Measurements from ENCODE around the gene FBXO31.
"Not testable (repeated sequence)": the region's sequence is repeated elsewhere in the genome, so short reads cannot be mapped to it uniquely, and the experiment has no call there.

Gene FBXO31

DNA sequence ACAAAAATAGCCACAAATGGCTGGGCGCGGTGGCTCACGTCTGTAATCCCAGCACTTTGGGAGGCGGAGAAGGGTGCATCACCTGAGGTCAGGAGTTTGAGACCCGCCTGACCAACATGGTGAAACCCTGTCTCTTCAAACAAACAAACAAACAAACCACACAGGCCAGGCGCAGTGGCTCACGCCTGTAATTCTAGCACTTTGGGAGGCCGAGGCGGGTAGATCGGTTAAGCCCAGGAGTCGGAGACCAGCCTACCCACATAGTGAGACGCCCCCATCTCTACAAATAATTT is 1.2 kb upstream of the FBXO31 start:
- not testable (repeated sequence) for DNase-seq

DNA sequence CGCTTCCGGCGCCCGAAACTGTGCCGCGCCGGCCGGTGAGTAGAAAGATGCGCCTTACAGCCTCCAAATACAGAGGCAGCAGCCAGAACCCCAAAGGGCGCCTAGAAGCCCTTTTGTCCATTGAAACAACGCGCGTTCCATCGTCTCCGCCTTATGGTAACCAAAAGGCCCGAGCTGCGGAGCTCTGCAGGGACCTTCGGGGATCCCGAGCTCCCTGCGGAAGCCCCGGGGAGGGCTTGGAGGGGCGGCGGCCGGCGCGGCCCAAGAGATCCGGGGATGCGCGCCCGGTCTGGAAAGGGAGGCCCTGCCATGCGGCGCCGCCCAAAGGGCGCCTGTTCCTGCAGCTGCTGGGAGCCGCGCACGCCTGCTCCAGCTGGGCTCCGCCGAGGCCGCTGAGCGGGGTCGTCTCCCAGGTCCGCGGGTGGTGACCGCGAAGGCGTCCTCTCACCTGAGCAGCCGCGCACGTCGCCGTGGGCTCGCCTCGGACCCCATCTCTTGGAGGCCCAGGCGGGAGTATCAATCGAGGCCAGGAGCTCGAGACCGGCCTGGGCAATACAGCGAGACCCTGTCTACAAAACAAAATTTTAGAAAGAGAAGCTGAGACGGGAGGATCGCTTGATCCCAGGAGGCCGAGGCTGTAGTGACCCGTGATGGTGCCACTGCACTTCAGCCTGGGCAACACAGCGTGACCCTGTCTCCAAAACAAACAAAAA is 742 bp upstream of the FBXO31 start:
- no peak for DNase-seq

DNA sequence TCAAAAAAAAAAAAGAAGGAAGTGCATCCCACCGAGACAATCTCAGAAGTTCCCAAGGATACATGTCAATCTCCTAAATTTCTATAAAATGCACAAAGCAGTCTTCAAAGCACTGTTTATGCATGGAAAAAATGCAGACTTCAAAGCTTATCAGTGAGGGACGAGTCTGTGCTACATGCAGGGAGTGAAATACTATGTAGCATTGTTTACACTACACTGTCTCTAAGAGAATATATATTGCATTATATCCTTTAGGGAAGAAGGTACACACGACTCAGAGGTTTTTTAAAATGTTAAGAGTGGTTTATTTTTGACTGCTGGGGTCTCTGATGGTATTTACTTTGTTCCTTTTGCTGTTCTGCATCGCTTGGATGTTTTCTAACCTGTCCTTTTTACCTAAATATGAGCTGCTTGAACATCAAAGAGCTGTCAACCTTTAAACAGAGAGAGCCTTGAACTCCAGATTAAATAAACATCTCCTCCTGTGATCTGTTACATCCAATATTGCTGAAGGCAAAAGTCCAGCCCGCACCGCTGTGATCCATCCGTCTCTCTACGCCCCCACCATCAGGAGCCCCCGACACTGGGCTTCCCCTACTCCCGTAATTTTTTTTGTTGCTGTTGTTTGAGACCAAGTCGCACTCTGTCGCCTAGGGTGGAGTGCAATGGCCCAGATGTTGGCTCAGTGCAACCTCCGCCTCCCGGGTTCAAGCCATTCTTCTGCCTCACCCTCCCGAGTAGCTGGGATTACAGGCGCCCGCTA is 1.4 kb downstream of the FBXO31 start:
- no peak for DNase-seq

DNA sequence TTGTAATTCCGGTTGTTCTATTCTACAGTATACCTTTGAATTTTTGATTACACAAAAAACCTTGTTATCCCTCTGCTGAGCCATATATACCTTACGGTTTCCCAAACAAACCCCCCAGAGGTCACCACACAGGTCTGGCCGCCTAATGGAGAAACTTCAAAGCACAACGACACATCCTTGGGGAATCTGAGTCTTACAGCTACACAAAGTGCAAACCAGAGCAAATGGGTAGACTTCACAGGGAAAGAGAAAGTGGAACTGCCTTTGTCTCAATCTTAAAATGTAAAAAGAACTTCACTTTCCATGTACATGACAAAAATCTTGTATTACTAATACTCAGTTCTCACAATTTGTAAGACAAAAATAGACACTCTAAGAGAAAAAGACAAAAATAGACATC is 2.7 kb downstream of the FBXO31 start:
- DNase-seq, result no peak

DNA sequence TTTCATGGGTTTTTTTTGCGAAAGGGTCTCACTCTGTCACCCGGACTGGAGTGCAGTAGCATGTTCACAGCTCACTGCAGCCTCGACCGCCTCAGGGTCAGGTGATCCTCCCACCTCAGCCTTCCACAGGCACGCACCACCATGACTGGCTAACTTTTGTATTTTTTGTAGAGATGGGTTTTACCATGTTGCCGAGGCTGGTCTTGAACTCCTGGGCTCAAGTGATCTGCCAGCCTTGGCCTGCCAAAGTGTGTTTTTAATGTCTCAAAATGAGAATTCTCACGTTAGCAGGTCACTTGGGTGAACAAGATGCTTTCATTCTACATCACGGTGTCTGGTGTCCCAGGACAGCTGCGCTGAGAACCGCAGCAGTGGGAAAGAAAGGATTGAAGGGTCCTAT is 3.2 kb downstream of the FBXO31 start:
- no peak for DNase-seq

DNA sequence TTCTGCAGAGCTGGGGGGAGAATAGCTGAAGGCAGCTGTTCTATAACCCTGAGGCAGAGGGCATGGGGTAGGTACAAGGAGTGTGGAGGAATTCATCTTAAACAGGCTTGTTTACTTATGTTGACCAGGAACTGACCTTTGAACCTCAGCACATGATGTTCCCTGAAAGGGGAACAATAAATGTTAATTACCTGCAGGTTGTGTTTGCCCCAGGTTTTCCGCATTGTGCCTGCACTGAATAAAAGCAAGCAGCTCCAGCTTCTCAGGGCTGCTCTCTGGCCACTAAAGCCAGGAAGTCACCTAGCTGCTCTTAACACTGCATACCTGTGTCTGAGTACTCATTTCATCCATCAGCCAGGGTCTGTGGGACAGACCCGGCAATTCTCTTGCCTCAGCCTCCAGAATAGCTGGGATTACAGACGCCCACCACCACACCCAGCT is 4.2 kb downstream of the FBXO31 start:
- DNase-seq, result not testable (repeated sequence)

DNA sequence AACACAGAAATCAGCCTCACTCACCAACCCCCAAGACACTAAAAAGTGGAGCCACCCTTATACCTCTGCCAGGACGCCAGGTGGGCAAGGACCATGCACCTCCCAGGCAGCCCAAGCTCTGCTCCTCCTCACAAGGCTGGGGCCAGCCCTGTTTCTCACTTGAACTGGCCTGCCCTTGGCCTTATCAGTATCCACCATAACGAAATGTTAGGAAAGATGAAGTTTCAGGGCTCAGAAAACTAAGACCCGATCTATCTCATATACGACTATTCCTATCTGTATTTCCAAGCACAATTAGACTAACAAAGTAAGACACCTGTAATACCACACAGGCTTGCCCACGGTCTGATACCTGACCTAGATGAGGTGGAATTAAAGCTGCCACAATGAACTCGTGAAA is 6.9 kb downstream of the FBXO31 start:
- DNase-seq, result no peak

DNA sequence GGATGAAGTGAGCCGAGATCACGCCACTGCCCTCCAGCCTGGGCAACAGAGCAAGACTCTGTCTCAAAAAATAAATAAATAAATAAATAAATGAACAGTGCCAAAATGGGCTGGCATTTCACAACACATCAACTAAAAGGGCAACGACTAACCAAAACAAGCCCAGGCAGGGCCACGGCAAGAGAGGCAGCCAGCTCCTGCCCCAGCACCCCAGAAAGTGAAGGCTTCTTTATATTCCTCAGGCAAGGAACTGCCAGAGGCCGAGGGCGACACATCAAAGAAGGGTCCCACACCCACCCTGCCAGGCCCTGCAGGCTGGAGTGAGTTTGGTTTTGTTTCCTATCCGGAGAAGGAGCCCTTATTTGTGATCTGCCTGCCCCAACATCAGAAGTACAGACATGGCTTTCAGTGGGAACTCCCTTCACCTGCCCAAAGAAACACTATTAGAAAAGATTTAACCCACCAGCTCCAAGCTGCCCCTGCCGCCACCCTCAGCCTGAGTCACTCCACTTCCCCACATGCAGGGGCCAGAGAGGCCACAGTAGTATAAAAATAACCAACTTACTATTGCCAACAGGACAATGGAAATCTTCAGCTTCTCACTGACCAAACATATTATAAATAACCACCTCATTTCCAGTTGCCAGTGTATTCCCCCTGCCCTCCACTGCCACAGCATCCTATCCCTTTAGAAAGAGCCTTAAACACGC is 8.0 kb downstream of the FBXO31 start:
- no peak for DNase-seq

DNA sequence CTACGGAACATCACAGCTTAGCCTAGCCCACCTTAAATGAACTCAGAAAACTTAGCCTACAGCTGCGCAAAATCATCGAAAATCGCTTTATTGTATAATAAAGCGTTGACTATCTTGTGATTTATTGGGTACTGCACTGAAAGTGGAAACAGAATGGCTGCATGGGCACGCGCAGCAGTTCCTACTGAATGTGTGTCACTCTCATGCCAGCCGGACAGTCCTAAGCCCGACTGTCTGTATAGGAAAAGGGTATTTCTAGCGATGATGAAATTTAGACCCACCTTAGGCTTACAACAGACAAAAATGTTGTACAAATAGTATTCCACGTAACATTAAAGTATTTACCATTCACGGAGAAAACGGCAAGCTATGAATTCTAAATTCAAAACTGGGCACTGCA is 9.3 kb downstream of the FBXO31 start:
- DNase-seq, result no peak

DNA sequence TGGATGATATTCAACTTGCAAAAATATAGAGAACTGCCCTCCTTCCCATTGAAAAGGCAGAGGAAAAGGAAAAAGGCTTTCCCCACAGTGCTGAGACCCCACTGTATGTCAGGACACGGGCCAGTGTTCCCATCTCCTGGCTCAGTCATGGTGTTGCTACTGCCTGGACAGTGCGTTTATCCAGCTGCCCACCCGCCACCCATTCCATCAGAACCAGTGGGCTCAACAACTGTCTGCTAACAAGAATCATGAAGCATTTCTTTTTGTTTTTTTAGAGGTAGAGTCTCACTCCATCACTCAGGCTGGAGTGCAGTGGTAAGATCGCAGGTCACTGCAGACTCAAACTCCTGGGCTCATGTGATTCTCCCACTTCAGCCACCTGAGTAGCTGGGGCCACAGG is 11.3 kb downstream of the FBXO31 start:
- DNase-seq, result no peak

DNA sequence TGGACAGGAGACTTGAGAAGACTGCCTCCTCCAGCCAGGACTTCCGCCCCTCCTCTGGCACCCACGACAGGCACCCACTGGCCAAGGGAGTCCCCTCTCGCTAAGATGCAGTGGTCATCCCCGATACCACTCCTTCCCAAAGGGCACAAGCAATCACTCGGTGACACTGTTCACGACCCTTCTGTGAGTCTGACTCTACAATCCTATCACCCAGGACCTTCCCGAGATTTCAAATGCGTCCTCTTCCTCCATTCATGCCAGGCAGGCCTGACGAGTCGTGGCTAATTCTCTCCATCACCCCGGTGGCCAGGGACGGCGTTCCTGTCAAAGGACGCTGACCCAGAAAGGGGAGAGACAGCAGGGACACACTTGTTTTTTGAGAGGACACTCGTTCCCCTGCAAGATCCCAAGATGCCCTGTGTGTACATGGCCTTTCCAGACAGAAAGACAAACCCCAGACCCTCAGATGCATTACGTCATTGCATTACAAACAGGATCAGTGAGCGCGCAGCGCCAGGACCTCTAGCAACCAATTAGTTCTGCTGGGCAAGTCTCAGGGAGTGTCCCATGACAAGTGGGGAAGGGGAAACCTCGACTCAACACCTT is 12.2 kb downstream of the FBXO31 start:
- no peak for DNase-seq

DNA sequence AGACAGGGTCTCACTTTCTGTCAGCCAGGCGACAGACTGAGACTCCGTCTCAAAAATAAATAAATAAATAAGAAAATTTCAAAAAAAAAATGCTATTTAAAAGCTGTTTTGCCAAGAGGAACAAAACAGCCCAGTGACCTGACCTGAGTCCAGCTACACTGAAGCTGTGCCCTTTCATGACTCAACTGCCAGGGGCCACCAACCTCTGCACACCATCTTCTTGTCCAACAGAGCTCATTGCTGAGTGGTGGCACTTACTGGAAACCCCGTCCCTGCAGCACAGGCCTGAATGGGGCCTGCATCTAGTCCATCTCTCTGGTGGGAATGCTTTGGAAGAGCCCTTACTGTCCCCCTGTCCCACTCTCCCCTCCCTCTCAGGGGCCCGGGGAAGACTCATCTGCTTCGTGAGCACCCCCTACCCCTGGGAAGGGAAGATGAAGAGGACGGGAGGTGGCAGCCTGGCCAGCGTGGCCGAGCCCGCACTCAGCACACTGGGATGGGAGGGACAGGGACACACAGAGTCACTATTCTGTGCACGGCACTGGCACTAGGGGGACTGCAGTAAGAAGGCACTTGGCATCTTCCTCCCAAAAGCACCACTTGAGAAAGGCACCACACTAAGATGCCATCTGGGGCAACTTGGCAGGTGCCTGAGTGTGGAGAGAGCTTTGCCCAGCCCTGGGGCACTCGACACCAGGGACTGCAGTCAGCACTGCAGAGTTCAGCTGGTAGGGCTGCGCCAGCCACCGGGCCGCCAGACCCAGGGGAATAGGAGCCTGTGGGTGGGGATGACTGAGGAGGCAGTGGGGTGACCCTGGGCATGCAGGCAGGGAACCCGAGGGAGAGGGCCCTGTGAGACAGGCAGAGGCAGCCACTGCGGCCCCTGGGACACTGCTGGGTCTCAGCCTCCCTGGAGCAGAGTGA is 13.5 kb downstream of the FBXO31 start:
- DNase-seq, result no peak

DNA sequence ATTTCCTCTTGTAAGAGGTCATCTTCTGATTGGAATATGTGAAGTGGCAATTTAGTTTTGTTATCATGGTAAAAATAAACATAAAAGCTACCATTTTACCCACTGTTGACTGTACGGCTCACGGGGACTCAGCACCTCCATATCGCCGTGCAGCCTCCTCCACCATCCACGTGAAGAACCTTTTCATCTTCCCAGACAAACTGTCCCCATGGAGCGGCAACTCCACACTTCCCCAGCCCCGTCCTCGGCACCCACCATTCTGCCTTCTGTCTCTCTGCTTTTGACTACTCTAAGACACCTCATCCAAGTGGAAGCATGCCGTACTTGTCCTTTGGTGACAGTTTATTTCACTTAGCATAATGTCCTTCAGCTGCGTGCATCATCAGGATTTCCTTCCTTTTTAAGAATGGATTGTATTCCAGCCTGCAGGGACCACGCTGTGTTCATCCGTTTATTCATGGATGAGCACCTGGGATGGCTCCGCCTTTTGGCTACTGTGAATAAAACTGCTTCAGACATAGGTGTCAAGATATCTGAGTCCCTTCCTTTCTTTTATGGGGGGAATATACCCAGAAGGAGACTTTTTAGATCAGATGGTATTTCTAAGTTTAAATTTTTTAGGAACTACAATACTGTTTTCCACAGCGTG is 14.3 kb downstream of the FBXO31 start:
- no peak for DNase-seq

DNA sequence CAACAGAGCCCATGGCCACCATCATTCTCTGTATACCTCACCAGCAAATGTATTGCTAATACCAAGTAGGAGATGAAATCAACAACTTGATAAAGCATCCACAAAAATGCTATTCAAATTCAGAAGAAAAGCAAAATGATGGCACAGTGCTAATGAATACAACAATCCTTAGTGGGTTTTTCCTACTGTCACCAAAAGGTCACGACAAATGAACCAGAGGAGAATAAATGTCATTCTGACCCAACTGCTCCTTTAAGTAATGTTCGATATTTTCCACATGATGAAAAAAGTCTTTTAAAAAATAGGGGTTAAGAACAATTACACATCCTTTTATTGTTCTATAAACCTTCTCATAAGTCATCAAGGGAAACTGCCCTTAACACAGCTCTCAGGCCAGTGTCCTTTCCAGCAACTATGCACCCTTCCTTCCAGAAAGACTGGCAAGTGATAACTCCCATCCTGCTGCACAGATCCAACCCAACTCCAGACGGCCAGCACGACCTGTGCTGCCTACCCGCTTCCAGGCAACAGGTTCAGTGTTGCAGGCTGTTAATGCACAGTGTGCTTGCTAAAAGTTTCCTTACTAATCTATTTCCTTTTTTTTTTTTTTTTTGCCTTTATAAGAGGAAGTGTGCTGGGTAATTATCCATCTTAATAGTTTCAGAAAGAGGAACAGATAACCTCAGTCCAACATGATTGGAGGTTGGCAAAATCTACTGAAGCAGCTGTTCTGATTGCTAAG is 15.4 kb downstream of the FBXO31 start:
- no peak for DNase-seq

DNA sequence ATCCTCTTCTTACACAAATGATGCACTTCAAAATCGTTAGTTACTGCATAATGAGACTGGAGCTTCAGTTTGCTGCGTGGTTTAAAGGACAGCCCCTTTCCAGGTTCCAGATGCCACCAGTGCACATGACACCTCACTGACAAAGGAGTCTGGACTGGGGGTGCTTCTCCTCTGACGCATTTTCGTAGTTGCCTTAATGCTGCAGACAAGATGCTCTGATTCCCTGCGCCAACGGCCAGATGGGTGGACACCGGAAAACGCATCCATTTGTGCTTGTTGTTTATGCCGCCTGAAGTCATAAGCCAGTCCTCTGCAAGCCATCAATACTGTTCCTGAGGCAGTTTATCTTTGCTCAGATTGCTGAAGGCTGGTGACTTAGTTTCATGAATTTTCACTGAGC is 16.0 kb downstream of the FBXO31 start:
- no peak for DNase-seq

DNA sequence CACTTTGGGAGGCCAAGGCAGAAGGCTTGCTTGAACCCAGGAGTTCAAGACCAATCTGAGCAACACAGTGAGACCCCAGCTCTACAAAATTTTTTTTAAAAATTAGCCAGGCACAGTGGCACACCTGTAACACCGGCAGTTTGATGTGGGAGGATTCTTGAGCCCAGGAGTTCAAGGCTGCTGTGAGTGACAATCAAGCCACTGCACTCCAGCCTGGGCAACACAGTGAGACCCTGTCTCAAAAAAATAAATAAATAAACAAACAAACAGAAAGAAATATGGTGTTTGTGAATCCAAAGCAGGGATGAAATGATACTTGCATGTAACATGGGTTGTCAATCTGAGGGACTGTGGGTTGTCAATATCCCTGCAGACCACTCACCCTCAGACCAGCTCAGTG is 16.6 kb downstream of the FBXO31 start:
- no peak for DNase-seq

DNA sequence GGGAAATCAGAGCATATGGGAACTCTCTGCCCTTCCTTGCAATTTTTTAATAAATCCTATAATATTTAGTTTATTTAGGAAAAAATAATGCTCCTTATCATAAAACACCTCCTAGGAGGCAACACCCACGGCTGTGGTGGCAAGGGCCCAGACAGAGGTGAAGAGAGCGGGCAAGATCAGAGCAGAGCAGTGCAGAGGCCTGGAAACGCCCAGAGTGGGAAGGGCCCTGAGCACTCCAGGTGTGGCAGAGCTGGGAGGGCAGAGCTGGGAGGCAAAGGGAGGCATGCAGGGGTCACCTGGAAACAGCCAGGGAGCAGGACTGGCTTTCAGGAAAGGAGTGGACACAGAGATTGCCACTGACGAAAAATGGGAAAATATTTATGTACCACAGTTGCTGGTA is 17.3 kb downstream of the FBXO31 start:
- no peak for DNase-seq

DNA sequence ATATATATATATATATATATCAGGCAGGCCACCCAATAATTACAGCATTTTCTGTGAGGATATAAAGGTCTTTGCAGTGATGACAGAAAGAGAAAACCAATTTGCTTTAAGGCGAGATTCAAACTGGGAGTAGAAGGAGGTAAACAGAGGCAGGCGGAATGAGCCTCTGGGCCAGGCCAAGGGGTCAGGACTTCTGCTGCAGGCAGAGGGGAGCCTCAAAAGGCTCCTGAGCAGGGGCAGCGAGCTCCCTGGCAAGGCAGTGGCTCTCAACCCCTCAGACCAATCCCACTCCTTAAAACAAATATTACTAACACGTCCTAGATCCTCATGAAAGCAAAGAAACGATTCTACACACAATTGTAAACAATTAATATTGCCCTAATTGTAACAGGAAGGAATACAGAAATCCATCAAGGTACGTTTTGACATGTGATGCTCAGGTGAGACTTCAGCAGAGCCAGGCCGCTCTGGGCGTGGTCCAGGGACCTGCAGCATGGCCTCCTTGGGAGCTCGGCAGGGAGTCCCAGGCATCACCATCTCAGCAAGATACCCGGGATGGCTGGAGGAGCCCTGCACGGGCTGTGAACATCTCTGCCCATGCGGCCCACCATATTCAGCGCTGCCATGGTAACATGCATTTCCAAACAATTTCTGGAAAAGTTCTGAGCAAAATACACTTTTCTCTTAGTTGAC is 18.4 kb downstream of the FBXO31 start:
- no peak for DNase-seq

DNA sequence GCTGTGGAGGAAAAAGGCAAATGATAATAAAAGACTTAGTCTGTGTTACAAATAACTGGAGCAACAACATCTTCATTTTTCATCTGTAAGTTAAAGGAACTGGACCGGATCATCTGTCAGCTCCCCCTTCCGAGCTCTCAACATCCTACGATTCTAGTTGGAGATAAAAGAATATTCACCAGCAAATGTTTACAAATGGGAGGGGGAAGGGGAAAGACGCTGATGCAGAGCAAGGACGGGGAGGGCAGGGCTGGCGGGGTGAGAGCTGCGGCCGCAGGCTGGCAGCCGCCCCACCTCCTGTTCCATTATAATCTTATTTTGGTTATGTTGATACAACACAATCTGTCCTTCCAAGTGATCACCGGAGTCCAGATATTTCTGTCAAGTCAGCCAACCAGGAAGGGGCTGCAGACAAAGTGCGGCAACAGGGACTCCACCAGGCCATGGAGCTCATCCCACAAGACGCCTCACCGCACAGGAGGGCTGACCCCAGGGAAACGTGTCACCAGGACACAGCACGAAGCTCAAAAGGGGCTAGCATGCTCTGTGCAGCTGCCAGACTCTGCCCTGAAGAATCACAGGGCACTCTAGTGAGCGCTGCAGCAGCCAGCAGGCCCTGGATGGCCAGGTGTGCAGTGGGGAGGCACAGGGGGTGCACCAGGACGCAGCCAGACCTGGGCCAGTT is 19.7 kb downstream of the FBXO31 start:
- DNase-seq, result no peak
